NB4 (cell line): ENCODE results near the gene TRPT1.

Experiments used
- POLR2A ChIP-seq: IDR thresholded peaks from 2 replicates; pipeline ENCODE4 v1.6.1; 2011; ENCODE audit warnings: mild to moderate bottlenecking; ENCODE audit not compliant: insufficient read length; ENCODE audit errors: extremely low read depth
- TF ChIP-seq, protein P1 (sequence below): IDR thresholded peaks from one replicate; pipeline ENCODE4 v1.5.1; 2012; ENCODE audit warnings: low read depth, low read length
- TF ChIP-seq, protein P2 (sequence below): IDR thresholded peaks from 2 replicates; pipeline ENCODE4 v1.6.1; 2011; ENCODE audit warnings: low read depth, low read length

DNA sequence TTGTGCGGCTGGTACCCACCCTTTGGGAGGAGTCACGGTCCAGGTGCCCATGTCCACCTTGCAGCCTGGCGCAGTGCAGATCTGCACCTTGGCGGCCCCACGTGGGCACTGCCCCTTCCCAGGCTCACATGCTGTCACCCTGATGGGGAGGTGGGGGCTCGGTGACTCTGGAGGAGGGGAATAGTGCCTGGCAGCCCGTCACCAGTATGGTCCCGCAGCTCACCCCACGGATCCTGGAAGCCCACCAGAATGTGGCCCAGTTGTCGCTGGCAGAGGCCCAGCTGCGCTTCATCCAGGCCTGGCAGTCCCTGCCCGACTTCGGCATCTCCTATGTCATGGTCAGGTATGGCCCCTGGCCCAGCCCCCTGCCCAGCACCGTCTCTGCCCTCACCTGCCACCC, 5.2 kb downstream of the TRPT1 start:
- TF ChIP-seq POLR2A = no peak
- TF ChIP-seq, protein P1, sequence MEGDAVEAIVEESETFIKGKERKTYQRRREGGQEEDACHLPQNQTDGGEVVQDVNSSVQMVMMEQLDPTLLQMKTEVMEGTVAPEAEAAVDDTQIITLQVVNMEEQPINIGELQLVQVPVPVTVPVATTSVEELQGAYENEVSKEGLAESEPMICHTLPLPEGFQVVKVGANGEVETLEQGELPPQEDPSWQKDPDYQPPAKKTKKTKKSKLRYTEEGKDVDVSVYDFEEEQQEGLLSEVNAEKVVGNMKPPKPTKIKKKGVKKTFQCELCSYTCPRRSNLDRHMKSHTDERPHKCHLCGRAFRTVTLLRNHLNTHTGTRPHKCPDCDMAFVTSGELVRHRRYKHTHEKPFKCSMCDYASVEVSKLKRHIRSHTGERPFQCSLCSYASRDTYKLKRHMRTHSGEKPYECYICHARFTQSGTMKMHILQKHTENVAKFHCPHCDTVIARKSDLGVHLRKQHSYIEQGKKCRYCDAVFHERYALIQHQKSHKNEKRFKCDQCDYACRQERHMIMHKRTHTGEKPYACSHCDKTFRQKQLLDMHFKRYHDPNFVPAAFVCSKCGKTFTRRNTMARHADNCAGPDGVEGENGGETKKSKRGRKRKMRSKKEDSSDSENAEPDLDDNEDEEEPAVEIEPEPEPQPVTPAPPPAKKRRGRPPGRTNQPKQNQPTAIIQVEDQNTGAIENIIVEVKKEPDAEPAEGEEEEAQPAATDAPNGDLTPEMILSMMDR = no peak
- TF ChIP-seq, protein P2, sequence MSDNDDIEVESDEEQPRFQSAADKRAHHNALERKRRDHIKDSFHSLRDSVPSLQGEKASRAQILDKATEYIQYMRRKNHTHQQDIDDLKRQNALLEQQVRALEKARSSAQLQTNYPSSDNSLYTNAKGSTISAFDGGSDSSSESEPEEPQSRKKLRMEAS = no peak
